Body of pancreas (tissue), 4 donors: Measurements from ENCODE around the gene ASCL5.

Source experiments
- POLR2A ChIP-seq, 3 donors: fragments of 450-650 bp; IDR thresholded peaks; one replicate each; pipeline ENCODE4 v1.6.1; 2016; ENCODE audit warnings: antibody characterized with exemption in 3 of 3, mild to moderate bottlenecking in 2 of 3
- TF ChIP-seq, protein P1 (sequence below), 7 experiments: fragments of 450-650 bp in 4 of 7; fragments of 200-600 bp in 3 of 7; sonication (generic) in 3 of 7; IDR thresholded peaks; one replicate each; pipeline ENCODE4 v1.5.1; 2016 to 2019; ENCODE audit warnings: antibody characterized with exemption in 7 of 7

DNA sequence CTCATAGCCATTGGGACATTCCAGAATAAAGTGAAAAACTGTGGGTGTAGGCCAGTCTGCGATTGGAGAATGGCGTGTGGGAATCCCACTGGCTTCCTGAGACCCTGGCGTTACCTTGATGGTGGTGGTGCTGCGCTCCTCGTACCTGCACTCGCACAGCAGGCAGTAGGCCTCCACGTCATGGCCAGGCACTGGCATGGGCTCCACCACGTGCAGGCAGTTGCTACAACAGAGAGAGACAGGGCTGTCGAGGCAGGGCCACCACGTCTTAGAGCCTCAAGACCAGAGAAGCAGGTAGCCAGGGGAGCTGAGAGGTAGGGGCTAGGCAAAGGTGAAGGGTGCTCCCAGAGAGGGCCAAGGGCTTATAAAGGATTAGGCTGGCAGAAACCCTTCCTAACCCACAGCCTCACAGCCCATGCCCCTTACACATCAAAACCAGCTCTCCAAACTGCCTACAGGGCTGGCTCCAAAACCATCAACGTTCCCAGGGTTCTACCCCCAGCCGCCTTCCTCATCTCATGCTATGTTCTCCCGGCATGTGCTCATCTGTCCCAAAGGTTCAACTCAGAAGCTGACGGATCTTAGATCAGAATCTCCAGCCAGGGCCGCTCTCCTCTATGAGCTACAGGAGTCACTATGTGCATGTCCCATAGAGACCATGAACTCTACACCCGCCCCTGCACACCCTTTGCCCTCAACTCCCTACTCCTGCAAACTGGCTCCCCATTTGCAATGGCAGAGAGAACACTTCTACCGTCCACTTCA is 19.8 kb upstream of the ASCL5 start:
- no peak for TF ChIP-seq POLR2A (IDR thresholded peaks at IDR 0.05)
- TF ChIP-seq, protein P1, sequence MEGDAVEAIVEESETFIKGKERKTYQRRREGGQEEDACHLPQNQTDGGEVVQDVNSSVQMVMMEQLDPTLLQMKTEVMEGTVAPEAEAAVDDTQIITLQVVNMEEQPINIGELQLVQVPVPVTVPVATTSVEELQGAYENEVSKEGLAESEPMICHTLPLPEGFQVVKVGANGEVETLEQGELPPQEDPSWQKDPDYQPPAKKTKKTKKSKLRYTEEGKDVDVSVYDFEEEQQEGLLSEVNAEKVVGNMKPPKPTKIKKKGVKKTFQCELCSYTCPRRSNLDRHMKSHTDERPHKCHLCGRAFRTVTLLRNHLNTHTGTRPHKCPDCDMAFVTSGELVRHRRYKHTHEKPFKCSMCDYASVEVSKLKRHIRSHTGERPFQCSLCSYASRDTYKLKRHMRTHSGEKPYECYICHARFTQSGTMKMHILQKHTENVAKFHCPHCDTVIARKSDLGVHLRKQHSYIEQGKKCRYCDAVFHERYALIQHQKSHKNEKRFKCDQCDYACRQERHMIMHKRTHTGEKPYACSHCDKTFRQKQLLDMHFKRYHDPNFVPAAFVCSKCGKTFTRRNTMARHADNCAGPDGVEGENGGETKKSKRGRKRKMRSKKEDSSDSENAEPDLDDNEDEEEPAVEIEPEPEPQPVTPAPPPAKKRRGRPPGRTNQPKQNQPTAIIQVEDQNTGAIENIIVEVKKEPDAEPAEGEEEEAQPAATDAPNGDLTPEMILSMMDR (IDR thresholded peaks at IDR 0.05): no peak
